Kidney epithelial cell (primary cell): ENCODE data around the gene NKAIN4. TPM values are rescaled to one million over a fixed set of nuclear protein-coding genes. Genes with fewer than 3 reads are reported as not detected.

Experiments
- DNase-seq: peaks from one replicate; pipeline ENCODE4 v3.0.0-alpha.2; 2010; ENCODE audit warnings: low read depth
- H3K27me3 ChIP-seq: 2 replicates; pipeline ENCODE4 v1.6.0; 2011; ENCODE audit warnings: low read length; ENCODE audit not compliant: control insufficient read depth, insufficient read depth
- H3K36me3 ChIP-seq: 2 replicates; pipeline ENCODE4 v1.5.1; 2011; ENCODE audit warnings: low read length; ENCODE audit not compliant: control insufficient read depth, insufficient read depth
- H3K4me3 ChIP-seq: 2 replicates; pipeline ENCODE4 v1.5.1; 2011; ENCODE audit warnings: low read depth, mild to moderate bottlenecking, control low read depth, low read length
- CTCF ChIP-seq: IDR thresholded peaks from 2 replicates; pipeline ENCODE4 v1.5.1; 2011; ENCODE audit warnings: mild to moderate bottlenecking, moderate library complexity, low read length, control low read depth, inconsistent platforms; ENCODE audit not compliant: insufficient read depth, poor library complexity, severe bottlenecking
- total RNA-seq: library from RNA; depleted of rRNA; stranded (reverse); fragments of >200 nt; gene quantifications from 2 replicates; pipeline ENCODE4 v1.2.3, GENCODE V29; 2015

Gene NKAIN4
- total RNA-seq, 1 donor from 2014 or later = 65.4 TPM

- Histone ChIP-seq H3K36me3 (peaks cover 4% of the 10 kb centered on the region), H3K27me3 (no peaks in the 10 kb centered on the region), H3K4me3 (no peak overlapping the region)
- TF ChIP-seq CTCF = no peak
- DNase-seq = no peak
Observed at GRCh38 chr20:63278661-63279060, 24.4 kb upstream of the NKAIN4 start.

GRCh38 chr20:63277466-63278272 lies 23.4 kb upstream of the NKAIN4 start:
- no peak for TF ChIP-seq CTCF
- H3K27me3 ChIP-seq = no peaks in the 10 kb centered on the region
- no peak for DNase-seq
- no peak overlapping the region for H3K4me3 ChIP-seq
- peaks cover 4% of the 10 kb centered on the region for H3K36me3 ChIP-seq

GRCh38 chr20:63276956-63277355 lies 22.7 kb upstream of the NKAIN4 start:
- peaks cover 4% of the 10 kb centered on the region for H3K36me3 ChIP-seq
- H3K27me3 ChIP-seq = no peaks in the 10 kb centered on the region
- TF ChIP-seq CTCF = no peak
- DNase-seq = no peak
- no peak overlapping the region for H3K4me3 ChIP-seq

- no peak overlapping the region for H3K4me3 ChIP-seq
- peaks cover 3% of the 10 kb centered on the region for H3K36me3 ChIP-seq
- DNase-seq = no peak
- no peaks in the 10 kb centered on the region for H3K27me3 ChIP-seq
- no peak for TF ChIP-seq CTCF
Observed at GRCh38 chr20:63275825-63276224, 21.6 kb upstream of the NKAIN4 start.

GRCh38 chr20:63274381-63275228 lies 20.3 kb upstream of the NKAIN4 start:
- Histone ChIP-seq H3K36me3 (peaks cover 3% of the 10 kb centered on the region), H3K27me3 (no peaks in the 10 kb centered on the region), H3K4me3 (no peak overlapping the region)
- TF ChIP-seq CTCF = no peak
- no peak for DNase-seq
